Forelimb muscle (tissue), 1 donor: ENCODE data around the gene KIF6. TPM values are rescaled to one million over a fixed set of nuclear protein-coding genes. Genes with fewer than 3 reads are reported as not detected.

Experiments
- DNase-seq: peaks from one replicate; pipeline ENCODE4 v3.0.0-alpha.2; 2013; ENCODE audit warnings: low read depth
- polyA plus RNA-seq: library from polyadenylated mRNA; unstranded; fragments of 120-200 nt; gene quantifications from one replicate; pipeline ENCODE4 v1.2.1, GENCODE V29; 2013; ENCODE audit not compliant: insufficient read length

KIF6 gene, protein sequence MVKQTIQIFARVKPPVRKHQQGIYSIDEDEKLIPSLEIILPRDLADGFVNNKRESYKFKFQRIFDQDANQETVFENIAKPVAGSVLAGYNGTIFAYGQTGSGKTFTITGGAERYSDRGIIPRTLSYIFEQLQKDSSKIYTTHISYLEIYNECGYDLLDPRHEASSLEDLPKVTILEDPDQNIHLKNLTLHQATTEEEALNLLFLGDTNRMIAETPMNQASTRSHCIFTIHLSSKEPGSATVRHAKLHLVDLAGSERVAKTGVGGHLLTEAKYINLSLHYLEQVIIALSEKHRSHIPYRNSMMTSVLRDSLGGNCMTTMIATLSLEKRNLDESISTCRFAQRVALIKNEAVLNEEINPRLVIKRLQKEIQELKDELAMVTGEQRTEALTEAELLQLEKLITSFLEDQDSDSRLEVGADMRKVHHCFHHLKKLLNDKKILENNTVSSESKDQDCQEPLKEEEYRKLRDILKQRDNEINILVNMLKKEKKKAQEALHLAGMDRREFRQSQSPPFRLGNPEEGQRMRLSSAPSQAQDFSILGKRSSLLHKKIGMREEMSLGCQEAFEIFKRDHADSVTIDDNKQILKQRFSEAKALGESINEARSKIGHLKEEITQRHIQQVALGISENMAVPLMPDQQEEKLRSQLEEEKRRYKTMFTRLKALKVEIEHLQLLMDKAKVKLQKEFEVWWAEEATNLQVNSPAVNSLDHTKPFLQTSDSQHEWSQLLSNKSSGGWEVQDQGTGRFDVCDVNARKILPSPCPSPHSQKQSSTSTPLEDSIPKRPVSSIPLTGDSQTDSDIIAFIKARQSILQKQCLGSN
- polyA plus RNA-seq, result 1.8 TPM

- DNase-seq, result peak; percentile 61
Measured at GRCh38 chr6:39724787-39725631, at the start of gene KIF6. TSS of gene KIF6 (minus strand) at chr6:39725408. CDS start at chr6:39725310, 98 bp downstream.

DNA sequence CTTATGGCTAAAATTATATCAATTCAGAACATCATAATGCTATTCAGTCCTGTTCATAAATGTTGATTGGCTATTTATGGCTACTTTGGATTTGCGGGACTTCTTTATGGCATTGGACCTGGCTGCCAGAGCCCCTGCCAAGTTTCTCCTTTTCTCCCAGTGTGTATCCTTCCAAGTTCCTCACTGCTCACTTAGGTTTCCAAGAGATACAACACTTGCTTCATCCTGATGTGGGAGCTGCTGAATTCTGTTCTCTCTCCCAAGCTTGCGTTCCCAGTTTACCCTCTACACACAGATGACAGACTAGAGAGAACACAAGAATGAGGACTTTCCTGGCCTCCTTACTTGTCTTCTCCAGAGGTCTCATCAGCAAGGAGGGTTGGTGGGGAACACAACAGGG, 48.6 kb upstream of the KIF6 start:
- no peak for DNase-seq

GRCh38 chr6:39772559-39773273, 47.5 kb upstream of the KIF6 start:
- DNase-seq, result no peak

- no peak for DNase-seq
Measured at GRCh38 chr6:39770446-39770845, 45.2 kb upstream of the KIF6 start.

GRCh38 chr6:39769012-39769411, 43.8 kb upstream of the KIF6 start:
- DNase-seq, result no peak

GRCh38 chr6:39765508-39766065, 40.4 kb upstream of the KIF6 start:
- no peak for DNase-seq

GRCh38 chr6:39760226-39760952, 35.2 kb upstream of the KIF6 start:
- DNase-seq, result no peak

DNA sequence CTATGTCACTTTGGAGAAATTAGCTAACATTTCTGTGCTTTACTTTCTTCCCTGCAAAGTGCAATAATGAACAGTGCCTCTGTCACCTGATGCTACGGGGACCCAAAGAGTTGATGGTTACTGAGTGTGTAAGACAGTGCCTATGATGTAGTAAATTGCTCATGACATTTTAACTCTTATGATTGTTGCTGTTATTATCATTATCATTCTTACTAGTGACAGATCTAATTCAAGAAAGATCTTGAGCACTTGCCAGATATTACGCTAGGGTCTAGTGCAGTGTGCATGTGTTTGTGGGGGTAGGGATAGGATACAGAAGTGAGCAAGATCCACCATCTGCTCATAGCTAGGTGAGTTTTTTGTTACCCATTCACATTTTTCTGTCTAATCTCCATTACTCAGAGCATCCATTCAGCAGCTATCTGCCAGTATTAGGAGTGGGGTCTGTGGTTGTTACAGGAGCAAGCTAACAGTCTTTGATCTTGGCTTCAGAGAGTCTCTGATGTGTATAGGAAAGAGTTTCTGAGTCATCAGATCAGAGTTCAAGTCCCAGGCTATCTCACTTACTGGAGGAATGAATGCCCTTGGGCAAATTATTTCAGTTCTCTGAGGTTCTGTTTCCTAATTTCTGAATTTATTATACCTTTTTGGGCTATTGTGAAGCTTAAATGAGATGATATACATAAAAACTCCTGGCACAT, 33.8 kb upstream of the KIF6 start:
- no peak for DNase-seq

DNA sequence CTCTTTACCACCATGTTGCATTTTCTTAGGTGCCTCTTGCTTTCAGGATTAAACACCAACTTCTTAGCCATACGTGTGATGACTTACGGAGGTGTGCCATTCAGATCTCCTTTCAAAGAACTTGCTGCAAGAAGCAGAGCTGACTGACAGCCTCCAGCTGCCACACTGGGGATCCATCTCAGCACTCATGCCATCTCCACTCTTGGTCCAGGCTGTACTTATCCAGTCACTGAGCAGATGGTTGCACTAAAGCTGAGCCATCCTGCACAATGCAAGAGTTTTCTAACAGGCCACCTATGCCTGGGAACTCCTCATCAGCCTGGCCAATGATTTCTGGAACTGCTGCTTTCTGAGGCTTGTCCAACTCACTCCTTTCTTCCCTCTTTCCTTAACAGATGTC, 31.4 kb upstream of the KIF6 start:
- no peak for DNase-seq

GRCh38 chr6:39755231-39755630, 30.0 kb upstream of the KIF6 start:
- no peak for DNase-seq

- no peak for DNase-seq
Measured at GRCh38 chr6:39754514-39755115, 29.4 kb upstream of the KIF6 start.

- DNase-seq, result no peak
Measured at GRCh38 chr6:39753725-39754045, 28.5 kb upstream of the KIF6 start.

- no peak for DNase-seq
Measured at GRCh38 chr6:39752835-39753724, 27.9 kb upstream of the KIF6 start.

DNA sequence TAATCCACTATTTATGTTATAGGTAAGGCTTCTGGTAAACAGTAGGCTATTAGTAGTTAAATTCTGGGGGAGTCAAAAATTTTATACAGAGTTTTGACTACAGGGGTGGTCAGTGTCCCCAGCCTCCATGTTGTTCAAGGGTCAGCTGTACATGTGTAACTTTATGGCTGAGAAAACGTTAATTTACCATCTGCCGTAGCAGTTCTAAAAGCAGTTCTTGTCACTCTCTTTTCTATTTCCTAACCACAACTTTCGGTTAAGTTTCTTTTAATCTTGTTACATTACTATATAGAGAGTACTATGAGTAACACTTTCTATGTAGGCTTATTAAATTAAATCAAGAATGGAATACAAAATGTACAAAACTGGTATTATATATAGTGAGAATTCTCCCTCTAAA, 21.6 kb upstream of the KIF6 start:
- DNase-seq, result no peak

- DNase-seq, result no peak
Measured at GRCh38 chr6:39733704-39734103, 8.5 kb upstream of the KIF6 start.

DNA sequence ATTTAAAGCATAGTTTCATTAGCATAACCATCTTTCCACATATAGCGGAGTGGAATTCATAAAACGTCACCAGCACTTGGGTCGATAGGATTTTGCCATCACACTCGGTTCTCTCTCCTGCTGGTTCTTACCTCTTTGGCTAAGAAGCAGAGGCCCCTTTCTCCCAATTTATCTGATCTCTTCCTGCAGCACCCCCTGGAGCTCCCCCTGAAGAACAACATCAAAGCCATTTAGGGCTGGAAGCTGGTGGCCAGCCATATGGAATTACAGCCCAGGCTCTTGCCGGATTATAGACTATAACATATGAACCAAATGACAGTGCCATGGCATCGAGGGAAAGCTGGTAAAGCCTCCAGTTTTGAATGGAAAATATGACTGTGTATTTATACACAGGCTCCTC, 6.4 kb upstream of the KIF6 start:
- DNase-seq, result no peak

GRCh38 chr6:39729945-39730344, 4.7 kb upstream of the KIF6 start:
- no peak for DNase-seq

GRCh38 chr6:39725632-39725997, 407 bp upstream of the KIF6 start:
- DNase-seq, result no peak
